Right renal pelvis (tissue), 4 donors: Measurements from ENCODE around the gene MAGEH1. TPM values are rescaled to one million over a fixed set of nuclear protein-coding genes. Genes with fewer than 3 reads are reported as not detected.
"Not testable (repeated sequence)": the region's sequence is repeated elsewhere in the genome, so short reads cannot be mapped to it uniquely, and the experiment has no call there.

Experiments
- DNase-seq, 4 donors: peaks; one replicate each; pipeline ENCODE4 v3.0.0-alpha.2; 2013; ENCODE audit warnings: low read depth in 4 of 4, low spot score in 3 of 4, missing footprints in 1 of 4
- polyA plus RNA-seq, 4 donors: library from polyadenylated mRNA; unstranded; fragments of 120-200 nt; gene quantifications; one replicate each; pipeline ENCODE4 v1.2.1, GENCODE V29; 2013; ENCODE audit not compliant: insufficient read length in 4 of 4

The MAGEH1 gene, protein sequence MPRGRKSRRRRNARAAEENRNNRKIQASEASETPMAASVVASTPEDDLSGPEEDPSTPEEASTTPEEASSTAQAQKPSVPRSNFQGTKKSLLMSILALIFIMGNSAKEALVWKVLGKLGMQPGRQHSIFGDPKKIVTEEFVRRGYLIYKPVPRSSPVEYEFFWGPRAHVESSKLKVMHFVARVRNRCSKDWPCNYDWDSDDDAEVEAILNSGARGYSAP
- polyA plus RNA-seq = 10 to 100 TPM; 73.1 to 83.5 (median 79.3) TPM

DNA sequence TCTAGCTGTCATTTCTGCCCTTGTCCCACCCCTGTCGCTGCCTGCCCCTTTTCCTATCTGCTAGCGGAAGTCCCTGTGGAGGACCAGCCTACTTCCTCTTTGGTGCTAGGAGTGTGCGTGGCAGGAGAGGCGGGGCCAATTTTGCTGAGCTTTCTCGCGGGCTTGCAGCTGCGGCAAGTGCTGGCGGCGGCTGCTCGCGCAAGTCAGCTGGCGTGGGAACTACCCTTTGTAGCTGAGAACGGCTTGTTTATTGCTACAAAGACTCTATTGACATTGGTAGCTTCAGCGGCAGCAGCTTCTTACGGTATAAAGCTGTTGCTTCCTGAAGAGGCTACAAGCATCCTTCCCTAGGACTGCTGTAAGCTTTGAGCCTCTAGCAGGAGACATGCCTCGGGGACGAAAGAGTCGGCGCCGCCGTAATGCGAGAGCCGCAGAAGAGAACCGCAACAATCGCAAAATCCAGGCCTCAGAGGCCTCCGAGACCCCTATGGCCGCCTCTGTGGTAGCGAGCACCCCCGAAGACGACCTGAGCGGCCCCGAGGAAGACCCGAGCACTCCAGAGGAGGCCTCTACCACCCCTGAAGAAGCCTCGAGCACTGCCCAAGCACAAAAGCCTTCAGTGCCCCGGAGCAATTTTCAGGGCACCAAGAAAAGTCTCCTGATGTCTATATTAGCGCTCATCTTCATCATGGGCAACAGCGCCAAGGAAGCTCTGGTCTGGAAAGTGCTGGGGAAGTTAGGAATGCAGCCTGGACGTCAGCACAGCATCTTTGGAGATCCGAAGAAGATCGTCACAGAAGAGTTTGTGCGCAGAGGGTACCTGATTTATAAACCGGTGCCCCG, at the start of gene MAGEH1:
TSS of gene MAGEH1 (plus strand) at position 138 of the 843 bp plus-strand sequence. CDS start at position 386, 248 bp downstream.
- DNase-seq = peak; percentile 60 to 69 (median 60)

DNA sequence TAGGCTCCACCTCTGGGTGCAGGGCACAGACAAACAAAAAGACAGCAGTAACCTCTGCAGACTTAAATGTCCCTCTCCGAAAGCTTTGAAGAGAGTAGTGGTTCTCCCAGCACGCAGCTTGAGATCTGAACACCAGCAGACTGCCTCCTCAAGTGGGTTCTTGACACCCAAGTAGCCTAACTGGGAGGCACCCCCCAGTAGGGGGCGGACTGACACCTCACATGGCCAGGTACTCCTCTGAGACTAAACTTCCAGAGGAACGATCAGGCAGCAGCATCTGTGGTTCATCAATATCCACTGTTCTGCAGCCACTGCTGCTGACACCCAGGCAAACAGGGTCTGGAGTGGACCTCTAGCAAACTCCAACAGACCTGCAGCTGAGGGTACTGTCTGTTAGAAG, 24.8 kb upstream of the MAGEH1 start:
- not testable (repeated sequence) for DNase-seq

DNA sequence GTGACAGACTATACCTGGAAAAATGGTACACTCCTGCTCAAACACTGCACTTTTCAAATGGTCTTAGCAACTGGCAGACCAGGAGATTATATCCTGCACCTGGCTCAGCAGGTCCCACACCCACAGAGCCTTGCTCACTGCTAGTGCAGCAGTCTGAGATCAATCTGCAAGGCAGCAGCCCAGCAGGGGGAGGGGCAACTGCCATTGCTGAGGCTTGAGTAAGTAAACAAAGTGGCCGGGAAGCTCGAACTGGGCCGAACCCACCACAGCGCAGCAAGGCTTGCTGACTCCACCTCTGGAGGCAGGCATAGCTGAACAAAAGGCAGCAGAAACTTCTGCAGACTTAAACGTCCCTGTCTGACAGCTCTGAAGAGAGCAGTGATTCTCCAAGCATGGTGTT, 8.5 kb upstream of the MAGEH1 start:
- DNase-seq = not testable (repeated sequence)

DNA sequence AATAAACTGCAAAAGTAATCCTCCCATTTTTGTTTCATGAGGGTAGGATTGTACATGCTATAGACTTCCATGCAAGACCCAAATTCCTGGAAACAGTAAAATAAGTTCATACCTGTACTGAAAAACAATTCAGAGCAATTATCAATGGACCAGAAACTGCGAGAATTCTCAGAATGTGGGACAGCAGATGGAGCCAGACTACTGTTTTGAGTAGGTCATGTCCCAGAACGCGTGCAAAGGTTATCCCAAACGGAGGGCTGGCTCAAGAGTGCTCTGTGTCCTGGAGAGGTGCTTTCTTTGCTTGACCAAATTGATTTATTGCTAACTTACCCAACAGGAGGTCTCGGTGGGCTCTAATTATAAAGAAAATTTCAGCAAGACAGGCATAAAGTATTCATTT, 1.7 kb upstream of the MAGEH1 start:
- DNase-seq = no peak

DNA sequence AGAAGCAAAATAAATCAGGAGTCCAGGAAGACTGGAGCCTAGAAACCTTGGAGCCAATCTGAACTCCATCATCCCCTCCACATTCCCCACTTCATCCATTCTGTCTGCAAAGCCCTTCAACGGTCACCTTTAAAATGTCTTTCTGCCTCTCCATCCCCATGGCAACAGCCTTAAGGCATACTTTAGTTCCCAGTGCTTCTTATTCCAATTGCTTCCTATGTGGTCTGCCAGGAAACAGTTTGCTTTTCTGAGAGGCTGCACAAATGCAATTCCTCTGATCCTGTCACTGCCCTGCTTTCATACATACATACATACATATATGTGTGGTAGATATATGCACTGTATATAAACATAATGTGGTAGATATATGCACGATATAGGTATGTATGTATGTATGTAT, 786 bp upstream of the MAGEH1 start:
- DNase-seq = no peak

DNA sequence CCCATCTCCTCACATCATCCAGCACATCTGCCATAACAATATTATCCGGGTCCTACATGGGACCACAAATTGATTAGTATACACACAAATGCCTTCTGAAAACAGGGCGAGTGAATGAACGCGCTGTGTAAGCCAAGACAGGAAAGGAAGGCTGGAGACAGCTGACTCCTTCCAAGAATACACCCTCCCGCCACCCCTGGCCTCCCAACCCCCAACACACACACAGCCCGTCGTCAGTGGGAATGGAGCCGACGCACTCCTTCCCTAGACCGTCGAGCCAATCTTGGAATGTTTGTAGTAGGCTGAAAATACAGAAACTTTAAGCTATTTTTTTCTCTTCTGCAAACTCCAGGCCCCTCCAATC, 319 bp upstream of the MAGEH1 start:
- DNase-seq = no peak

DNA sequence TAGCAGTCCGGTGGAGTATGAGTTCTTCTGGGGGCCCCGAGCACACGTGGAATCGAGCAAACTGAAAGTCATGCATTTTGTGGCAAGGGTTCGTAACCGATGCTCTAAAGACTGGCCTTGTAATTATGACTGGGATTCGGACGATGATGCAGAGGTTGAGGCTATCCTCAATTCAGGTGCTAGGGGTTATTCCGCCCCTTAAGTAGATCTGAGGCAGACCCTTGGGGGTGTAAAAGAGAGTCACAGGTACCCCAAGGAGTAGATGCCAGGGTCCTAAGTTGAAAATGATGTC, 852 bp downstream of the MAGEH1 start:
- DNase-seq = no peak

DNA sequence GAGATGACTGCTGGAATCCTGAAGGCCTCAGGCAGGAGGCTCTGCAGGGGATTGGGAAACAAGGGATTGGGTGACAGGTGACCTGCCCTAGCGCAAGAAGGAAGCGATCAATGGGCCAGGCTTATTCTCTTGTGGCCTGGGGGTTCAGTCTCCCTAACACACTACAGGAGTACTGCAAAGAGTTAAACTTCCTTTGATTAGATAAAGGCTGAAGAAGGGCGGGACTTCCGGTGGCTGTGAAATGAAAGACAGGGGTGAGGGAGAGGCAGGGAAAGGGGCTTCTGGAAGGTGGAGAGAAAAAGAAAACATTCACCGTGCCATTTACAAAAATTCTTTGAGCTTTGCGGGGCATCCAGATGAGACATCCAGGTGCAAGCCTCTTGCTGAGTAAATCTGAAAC, 3.8 kb downstream of the MAGEH1 start:
- not testable (repeated sequence) for DNase-seq

DNA sequence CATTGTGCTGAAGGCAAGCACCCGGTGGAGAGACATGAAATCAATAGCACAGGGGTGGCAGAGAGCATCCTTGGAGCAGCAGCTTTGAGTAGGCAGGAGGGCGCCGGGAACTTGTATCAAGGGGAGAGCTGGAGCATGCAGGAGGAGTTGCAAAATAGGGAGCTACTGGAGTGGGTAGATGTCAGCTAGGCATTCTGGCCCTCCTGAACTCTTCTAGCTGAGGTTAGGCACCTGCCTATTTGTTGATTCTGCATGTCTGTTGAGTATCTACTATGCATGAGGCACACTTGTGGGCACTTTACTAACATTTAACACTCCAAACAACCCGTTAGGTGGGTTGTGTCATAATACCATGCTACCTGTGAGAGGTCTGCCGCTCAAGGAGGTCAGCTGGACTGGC, 7.5 kb downstream of the MAGEH1 start:
- not testable (repeated sequence) for DNase-seq

DNA sequence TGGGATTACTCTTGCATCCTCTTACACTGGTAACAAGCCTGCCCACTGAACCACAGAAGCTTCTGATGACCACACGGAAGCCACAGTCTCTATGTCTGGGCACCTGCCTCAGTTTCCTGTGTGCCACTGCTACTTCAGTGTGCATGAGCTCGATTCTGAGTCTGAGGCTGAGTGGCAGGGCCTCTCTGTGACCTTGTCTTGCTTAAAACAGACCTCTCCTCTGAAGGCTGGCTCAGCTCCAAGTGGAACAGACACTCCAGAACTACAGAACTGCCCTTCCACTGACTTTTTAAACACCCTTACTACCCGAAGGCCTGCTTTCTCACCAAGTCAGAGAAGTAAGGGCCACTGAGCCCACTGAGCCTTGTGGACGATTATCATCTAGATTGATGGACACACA, 8.0 kb downstream of the MAGEH1 start:
- DNase-seq = not testable (repeated sequence)

DNA sequence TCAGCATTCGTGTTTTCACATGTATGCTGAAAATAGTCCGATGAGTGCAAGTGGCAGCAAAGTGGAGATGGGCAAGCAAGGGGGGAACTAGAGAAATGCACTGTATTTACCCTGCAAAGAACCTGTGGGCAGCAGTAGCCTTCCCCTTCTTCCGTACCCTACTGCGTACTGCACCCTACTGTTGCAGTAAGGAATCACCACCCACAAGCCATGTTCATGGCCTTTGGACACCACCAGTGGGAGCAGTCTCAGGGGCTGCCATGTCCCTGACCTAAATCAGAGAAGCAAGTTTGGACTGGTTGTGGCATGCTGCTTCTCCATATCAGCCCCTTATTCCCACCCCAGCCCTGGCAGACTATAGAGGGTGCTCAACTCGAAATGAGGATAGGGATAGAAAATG, 12.1 kb downstream of the MAGEH1 start:
- DNase-seq = not testable (repeated sequence)

DNA sequence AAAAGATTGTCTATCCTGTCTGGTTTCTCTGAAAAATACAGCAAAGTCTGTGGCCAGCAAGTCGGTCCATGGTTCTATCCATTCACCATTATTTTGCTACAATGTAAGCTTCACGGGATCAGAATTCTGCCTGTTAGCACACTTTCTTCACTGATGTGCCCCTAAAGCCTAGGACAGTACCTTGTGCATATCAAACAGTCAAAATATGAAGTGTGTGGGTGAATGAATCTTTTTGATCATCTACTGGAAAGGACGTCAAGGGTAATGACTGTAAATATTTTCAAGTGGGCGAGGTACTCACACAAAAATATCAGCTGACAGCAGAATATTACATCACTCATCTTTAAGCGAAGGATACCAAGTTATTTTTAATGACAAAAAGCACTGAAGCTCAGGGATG, 13.2 kb downstream of the MAGEH1 start:
- not testable (repeated sequence) for DNase-seq

DNA sequence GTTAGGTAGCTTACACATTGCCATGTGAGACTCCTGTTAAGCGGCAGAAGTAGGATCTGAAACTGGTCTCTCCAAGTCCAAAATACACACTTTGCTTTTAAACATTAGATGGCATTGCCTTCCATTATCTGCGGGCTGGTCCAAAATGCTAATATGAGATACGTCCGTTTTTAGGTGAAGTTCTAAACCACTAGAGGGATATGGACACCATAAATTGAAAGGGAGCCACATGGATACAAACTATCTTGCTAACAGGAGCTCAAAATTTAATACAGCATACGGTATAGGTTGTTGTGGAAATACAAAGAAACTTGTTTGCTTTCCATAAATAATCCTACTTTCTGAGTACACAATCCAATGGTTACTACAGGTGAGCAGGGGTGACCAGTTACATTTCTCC, 13.9 kb downstream of the MAGEH1 start:
- not testable (repeated sequence) for DNase-seq

DNA sequence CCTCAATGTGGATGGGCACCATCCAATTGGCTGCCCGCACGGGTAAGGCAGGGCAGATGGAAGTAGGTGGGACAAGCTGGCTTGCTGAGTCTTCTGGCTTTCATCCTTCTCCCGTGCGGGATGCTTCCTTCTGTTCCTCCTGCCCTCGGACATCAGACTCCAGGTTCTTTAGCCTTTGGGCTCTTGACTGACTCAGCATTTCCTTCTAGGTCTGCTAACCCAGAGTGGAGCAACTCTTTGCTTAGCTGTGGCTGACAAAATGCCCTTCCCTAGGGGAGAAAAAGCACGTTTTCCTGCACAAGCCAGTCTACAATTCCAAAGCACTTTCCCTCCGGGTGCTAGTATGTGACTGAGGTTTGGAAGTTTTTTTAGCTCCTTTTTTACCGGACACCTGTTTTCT, 28.0 kb downstream of the MAGEH1 start:
- DNase-seq = not testable (repeated sequence)

DNA sequence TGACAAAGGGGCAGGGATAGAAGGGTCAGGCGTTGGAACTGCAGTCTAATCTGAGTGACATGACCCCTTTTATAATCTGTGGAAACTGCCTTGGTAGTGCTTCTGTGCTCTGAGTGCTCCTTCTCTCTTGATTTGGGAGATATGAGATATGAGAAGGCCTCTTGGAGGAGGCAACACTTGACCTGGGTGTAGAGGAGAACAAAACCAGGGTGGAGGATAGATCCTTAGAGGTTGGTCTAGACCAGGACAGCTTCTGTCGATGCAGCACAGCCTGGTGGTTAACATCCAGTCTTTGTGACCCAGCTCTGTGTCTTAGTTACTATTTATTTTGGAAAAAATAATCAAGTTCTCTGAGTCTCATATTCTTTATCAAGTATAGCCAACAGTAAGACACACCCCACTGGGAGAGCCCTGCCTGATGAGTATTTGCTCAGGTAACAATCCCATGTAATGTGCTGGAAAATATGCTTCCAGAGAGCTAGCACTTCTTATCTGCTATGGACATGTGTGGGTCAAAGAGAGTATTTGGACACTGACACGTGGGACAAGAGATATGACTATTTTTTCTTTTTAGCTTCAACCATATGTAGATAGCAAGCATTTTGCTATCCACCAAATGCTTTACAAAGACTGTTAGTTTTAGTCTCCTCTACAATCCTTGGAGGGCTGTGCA, 28.6 kb downstream of the MAGEH1 start:
- DNase-seq = no peak

DNA sequence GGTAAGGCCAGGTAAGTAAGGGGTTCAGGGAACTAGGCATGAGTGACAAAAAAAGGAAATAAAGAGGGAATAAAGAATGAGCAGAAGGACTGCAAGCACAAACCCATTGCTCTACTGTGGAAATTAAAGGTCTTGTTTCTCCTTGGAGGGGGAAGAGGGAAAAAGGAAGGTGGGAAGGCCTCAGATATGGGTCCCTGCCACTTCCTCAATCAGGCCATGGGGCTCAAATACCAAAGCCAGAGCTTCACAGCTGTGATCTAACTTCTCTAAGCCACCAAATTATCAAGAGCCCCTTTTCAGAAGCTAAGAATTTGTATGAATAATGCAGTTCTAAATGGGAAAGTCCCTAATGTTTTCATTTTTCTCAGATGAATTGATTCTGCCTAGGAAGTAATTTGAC, 33.0 kb downstream of the MAGEH1 start:
- no peak for DNase-seq

DNA sequence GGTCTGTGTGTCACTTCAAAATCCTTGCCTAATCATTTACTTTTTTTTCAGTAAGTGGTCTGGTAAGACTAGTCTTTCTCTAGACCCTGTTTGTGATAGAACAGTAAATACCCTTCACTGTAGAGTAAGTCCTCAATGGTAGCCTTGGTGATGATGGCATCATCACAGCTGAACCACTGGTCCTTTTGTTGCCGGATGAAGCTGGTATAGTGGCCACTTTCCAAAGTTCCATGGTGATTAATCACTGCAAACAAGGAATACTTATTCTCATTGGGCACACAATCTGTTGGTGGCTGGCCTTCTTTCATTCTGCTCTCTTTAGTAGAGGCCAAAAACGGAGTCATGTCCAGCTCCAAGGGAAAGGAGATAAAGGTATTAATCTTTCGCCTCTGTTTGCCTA, 34.8 kb downstream of the MAGEH1 start:
- DNase-seq = no peak

DNA sequence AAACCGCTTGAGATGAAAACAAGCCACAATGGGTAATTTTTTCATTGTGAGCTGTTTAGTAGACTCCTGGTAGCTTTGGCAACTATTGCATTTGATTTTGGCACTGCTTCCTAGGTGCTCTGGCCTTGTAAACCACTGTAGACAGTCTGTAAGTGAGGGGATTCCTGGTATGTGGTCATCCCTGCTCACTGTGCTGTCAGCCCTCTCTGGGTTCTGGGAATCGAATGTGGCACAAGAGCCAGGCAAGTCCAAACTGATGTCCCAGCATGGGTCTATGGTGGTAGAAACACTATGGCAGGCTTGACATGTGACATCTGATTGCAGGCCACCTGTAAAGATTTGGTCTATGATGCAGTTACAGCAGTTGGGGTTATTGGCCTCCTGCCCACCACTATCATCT, 35.2 kb downstream of the MAGEH1 start:
- DNase-seq = no peak

DNA sequence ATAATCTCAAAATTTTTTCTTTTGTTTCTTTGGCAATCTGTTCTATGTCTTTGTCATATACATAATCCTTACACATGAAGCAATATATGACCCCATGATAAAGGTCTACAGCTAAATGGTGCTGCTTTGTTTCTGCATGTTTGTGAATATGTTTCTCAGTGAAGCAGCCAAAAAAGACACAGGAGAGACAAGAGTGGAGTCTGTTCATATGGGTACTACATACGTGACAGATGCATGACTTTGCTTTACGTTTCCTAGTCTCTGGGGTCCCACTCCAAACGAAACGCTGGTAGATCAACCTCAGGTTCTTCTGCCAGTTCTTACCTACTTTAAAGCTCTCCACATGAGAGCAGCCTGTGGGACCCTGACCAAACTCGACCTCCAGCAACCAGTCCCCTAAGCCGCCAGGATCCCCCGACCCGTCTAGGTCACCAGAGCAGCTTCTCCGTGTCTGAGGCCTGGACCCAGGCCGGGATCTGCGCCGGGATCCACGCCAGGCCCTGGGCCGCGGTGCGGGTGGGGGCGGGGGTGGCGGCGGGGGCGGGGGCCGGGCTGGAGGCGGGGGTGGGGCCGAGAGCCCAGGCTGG, 36.2 kb downstream of the MAGEH1 start:
- peak in 1 of 4 donors; percentile 23 for DNase-seq

DNA sequence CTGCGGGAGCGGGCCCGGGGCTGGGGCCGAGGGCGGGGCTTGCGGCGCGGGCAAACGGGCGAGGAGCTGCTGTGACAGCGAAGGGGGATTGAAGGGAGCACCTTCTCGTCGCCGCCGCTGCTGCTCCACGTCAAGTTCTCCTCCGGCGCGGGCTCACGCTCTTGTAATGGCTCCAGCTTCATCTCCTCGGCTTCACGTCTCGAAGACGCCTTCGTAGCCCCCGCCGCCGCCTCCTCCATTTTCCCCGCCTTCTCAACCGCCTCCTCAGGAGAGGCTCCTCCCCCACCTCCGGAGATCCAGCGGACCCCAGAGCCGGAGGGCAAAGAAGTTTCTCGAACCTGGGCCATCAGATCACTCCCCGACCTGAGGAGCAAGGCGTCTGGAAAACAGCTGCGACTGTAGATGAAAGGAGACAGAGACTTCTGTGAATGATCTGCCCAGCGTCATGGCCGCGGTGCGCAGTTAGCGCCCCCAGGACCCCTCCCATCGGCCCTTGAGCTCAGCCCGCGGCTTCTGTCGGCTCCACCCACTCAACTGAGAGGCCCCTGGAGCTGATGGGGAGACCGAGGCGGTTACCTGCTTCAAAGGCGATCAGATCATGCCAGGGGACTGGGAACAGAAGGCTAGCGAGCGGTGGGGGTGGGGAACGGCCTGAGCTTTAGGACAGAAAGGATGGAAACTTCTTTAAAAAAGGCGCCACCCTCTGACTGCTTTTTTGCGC, 36.8 kb downstream of the MAGEH1 start:
- DNase-seq = peak; percentile 45 to 63 (median 47)
